Gastrocnemius medialis (tissue), 4 donors: Measurements from ENCODE around the gene SIK2.

ENCODE experiments used
- POLR2A ChIP-seq, 2 donors: fragments of 450-650 bp; IDR thresholded peaks; one replicate each; pipeline ENCODE4 v1.6.1; 2017; ENCODE audit warnings: antibody characterized with exemption in 2 of 2, mild to moderate bottlenecking in 2 of 2, moderate library complexity in 2 of 2
- TF ChIP-seq, protein P1 (sequence below), 5 experiments: fragments of 450-650 bp in 3 of 5; fragments of 200-600 bp in 2 of 5; sonication (generic) in 2 of 5; IDR thresholded peaks in 4 of 5; conservative IDR thresholded peaks in 1 of 5; 1 replicate in 4 of 5; 2 replicates in 1 of 5; pipeline ENCODE4 v1.5.1; 2016 to 2019; ENCODE audit warnings: antibody characterized with exemption in 5 of 5, mild to moderate bottlenecking in 3 of 5, moderate library complexity in 3 of 5

DNA sequence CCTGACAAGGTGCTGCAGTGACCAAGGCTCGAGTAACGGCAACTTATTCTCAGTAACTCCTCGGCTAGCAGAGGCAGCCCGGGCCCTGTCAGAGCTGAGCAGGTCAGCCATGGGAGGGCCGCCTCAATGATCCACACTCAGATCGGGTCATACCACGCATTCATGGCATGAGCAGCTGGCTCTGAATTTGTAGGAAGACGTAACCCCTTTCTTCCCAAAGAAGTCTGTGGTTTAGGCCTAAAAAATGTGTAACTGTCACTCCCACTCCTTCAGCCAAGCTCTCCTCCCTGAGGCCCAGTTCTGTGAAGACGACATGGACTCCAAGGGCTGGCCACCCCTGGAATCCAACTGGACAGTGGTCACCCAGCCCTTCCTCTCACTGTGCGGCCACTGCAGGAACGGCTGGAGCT is 133.9 kb downstream of the SIK2 start:
- TF ChIP-seq, protein P1, sequence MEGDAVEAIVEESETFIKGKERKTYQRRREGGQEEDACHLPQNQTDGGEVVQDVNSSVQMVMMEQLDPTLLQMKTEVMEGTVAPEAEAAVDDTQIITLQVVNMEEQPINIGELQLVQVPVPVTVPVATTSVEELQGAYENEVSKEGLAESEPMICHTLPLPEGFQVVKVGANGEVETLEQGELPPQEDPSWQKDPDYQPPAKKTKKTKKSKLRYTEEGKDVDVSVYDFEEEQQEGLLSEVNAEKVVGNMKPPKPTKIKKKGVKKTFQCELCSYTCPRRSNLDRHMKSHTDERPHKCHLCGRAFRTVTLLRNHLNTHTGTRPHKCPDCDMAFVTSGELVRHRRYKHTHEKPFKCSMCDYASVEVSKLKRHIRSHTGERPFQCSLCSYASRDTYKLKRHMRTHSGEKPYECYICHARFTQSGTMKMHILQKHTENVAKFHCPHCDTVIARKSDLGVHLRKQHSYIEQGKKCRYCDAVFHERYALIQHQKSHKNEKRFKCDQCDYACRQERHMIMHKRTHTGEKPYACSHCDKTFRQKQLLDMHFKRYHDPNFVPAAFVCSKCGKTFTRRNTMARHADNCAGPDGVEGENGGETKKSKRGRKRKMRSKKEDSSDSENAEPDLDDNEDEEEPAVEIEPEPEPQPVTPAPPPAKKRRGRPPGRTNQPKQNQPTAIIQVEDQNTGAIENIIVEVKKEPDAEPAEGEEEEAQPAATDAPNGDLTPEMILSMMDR (IDR thresholded peaks at IDR 0.05 in 4 of 5, conservative IDR thresholded peaks at IDR 0.05 in 1 of 5): no peak
- no peak for TF ChIP-seq POLR2A (IDR thresholded peaks at IDR 0.05)
